Subcutaneous preadipocyte (primary cell): Measurements from ENCODE around the gene NTM. TPM values are rescaled to one million over a fixed set of nuclear protein-coding genes. Genes with fewer than 3 reads are reported as not detected.

Experiments used
- small RNA-seq: library from RNA; depleted of rRNA; stranded (forward); fragments of <200 nt; gene quantifications from one replicate; pipeline ENCODE3, GENCODE V24; 2012
- total RNA-seq: library from RNA; depleted of rRNA; stranded (reverse); fragments of >200 nt; gene quantifications from 2 replicates; pipeline ENCODE4 v1.2.3, GENCODE V29; 2012

Gene NTM
- 2.6 and 6.5 TPM in 2 replicates for total RNA-seq

DNA sequence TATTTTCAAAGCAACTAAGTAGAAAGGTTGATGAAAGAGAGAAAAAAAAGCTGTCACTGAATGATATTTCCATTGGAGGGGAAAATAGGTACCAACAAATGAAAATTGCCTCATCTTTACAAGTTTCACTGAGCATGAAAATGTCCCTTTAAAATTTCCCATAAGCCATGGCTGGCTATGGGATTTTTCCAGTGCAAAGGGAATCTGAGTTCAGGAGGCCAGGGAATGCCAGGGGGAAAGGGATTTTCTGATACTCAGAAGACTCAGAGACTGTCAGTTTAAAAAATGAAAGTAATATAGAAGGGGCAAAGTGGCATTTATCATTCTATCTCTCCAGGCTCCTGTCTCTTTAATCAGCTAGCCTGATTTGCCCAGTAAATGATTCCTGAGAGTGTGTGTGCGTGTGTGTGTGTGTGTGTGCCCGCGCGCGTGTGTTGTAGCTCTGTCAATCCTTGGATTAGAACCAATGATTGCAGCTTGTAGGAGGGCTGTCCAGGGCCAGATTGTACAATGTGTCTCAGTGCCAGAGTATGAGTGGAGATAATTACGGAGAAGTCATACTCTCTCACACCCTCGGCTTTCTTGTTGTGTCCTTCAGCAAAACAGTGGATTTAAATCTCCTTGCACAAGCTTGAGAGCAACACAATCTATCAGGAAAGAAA is at the start of gene NTM:
Gene NTM (plus strand): TSS at position 526 of the 662 bp plus-strand sequence.

Small RNA genes within 50 kb of the gene (small RNA-seq; reads per million reads assigned to genes)
- gene RNU6ATAC12P: not detected
